K562 (cell line): Measurements from ENCODE around the gene PIK3AP1. TPM values are rescaled to one million over a fixed set of nuclear protein-coding genes. Genes with fewer than 3 reads are reported as not detected.

ENCODE experiments used
- GTF2E2 ChIP-seq: fragments of 200-800 bp; sonication (Bioruptor generic); IDR thresholded peaks from 2 replicates; pipeline ENCODE4 v1.6.1; 2016; ENCODE audit warnings: missing genetic modification characterization, missing compliant biosample characterization
- KLF16 ChIP-seq: IDR thresholded peaks from 2 replicates; pipeline ENCODE4 v1.6.1; 2016; ENCODE audit warnings: antibody characterized with exemption
- NR2C1 ChIP-seq, 2 experiments: fragments of 450-650 bp; IDR thresholded peaks; 2 replicates each; pipeline ENCODE4 v1.6.1; 2017; ENCODE audit warnings: mild to moderate bottlenecking in 2 of 2, antibody characterized with exemption in 1 of 2, inconsistent platforms in 1 of 2, missing compliant biosample characterization in 1 of 2, missing genetic modification characterization in 1 of 2
- PCBP1 ChIP-seq: fragments of 200-400 bp; formaldehyde crosslinking; IDR thresholded peaks from 2 replicates; pipeline ENCODE4 v1.6.1; 2018; ENCODE audit warnings: mild to moderate bottlenecking, low read depth, low read length; ENCODE audit not compliant: poor library complexity, severe bottlenecking
- RBM34 ChIP-seq: fragments of 200-400 bp; formaldehyde crosslinking; IDR thresholded peaks from 2 replicates; pipeline ENCODE4 v1.6.1; 2018; ENCODE audit warnings: low read length, borderline replicate concordance; ENCODE audit not compliant: insufficient read depth
- REST ChIP-seq, 2 experiments: fragments of 450-650 bp; formaldehyde crosslinking in 1 of 2; IDR thresholded peaks; 2 replicates each; pipeline versions ENCODE4 v1.4.0 to v1.6.1; 2014 to 2020; ENCODE audit warnings: mild to moderate bottlenecking in 2 of 2, borderline replicate concordance in 1 of 2, low read depth in 1 of 2
- SRF ChIP-seq, 2 experiments: fragments of 250-450, 450-650 bp in 1 of 2; sonication (Bioruptor Pico) in 1 of 2; sonication (generic) in 1 of 2; formaldehyde crosslinking; IDR thresholded peaks; 2 replicates each; pipeline versions ENCODE4 v1.5.0 to v1.5.1; 2020 to 2022; ENCODE audit warnings: mild to moderate bottlenecking in 1 of 2, missing genetic modification reagents in 1 of 2
- SRSF3 ChIP-seq: fragments of 200-400 bp; formaldehyde crosslinking; IDR thresholded peaks from 2 replicates; pipeline ENCODE4 v1.6.1; 2016; ENCODE audit warnings: mild to moderate bottlenecking, low read length, moderate library complexity; ENCODE audit not compliant: insufficient read depth
- TSHZ1 ChIP-seq: fragments of 250-450 bp; sonication (Bioruptor Pico); IDR thresholded peaks from 2 replicates; pipeline ENCODE4 v1.4.0; 2020; ENCODE audit warnings: mild to moderate bottlenecking, moderate library complexity
- ZFX ChIP-seq: sonication (generic); formaldehyde crosslinking; IDR thresholded peaks from 2 replicates; pipeline ENCODE4 v1.8.0; 2022; ENCODE audit warnings: mild to moderate bottlenecking, missing genetic modification reagents, moderate library complexity
- ZNF639 ChIP-seq, 2 experiments: fragments of 200-800 bp in 1 of 2; sonication (Bioruptor generic) in 1 of 2; sonication (generic) in 1 of 2; formaldehyde crosslinking in 1 of 2; IDR thresholded peaks in 1 of 2; conservative IDR thresholded peaks in 1 of 2; 2 replicates each; pipeline versions ENCODE4 v1.5.0 to v1.6.1; 2016 to 2020; ENCODE audit warnings: missing compliant biosample characterization in 1 of 2, missing genetic modification characterization in 1 of 2, missing genetic modification reagents in 1 of 2
- polyA plus RNA-seq, 8 experiments: library from polyadenylated mRNA; depleted of rRNA in 4 of 8; stranded (reverse) in 5 of 8; unstranded in 3 of 8; fragments of >200 nt; fragmentation: Nextera tagmentation in 2 of 8; fragmentation: Illumina TruSeq in 1 of 8; extraction: Ambion mirVana in 2 of 8; extraction: Trizol in 1 of 8; gene quantifications; 2 replicates each; pipeline versions ENCODE4 v1.2.1 to v1.2.3, GENCODE V29; 2011 to 2014; ENCODE audit warnings: inconsistent platforms in 1 of 8, missing spikeins in 1 of 8
- total RNA-seq, 7 experiments: library from RNA; depleted of rRNA in 6 of 7; stranded (reverse); fragments of >200 nt in 6 of 7; fragmentation: Illumina TruSeq in 2 of 7; extraction: Trizol in 2 of 7; gene quantifications; 2 replicates each; pipeline versions ENCODE4 v1.2.1 to v1.2.3, GENCODE V29; 2011 to 2021; ENCODE audit warnings: low replicate concordance in 1 of 7

PIK3AP1 gene
- total and polyA plus RNA-seq, 9 of the 15 experiments (the other 6 are each of a cell fraction or from before 2014, with no cell fraction given) = 0.20 to 2.4 (median 1.4) TPM

GRCh38 chr10:96743988-96744585, 23.8 kb upstream of the PIK3AP1 start (continued):
- TF ChIP-seq GTF2E2 (tag) = no peak
- TF ChIP-seq TSHZ1 (CRISPR knock-in tag) = no peak
- TF ChIP-seq ZFX (CRISPR knock-in tag) = no peak
- peak; percentile 61; the same call in 1 of the 2 replicates for TF ChIP-seq REST (IDR thresholded peaks at IDR 0.05; ENCODE audit: borderline replicate concordance)
- no peak for TF ChIP-seq REST (CRISPR knock-in tag; IDR thresholded peaks at IDR 0.05; ENCODE audit: low read depth)
- TF ChIP-seq PCBP1 = no peak
- no peak for TF ChIP-seq KLF16
- TF ChIP-seq ZNF639 (CRISPR knock-in tag; conservative IDR thresholded peaks at IDR 0.05 in 1 of 2, IDR thresholded peaks at IDR 0.05 in 1 of 2) = no peak
- TF ChIP-seq SRSF3 = no peak
- no peak for TF ChIP-seq SRF (CRISPR knock-in tag; IDR thresholded peaks at IDR 0.05)
- no peak for TF ChIP-seq RBM34
- no peak for TF ChIP-seq NR2C1 (IDR thresholded peaks at IDR 0.05)
- no peak for TF ChIP-seq NR2C1 (tag; IDR thresholded peaks at IDR 0.05)
